GM19324 (cell line): ENCODE data around the gene ASMT.
"Not testable (repeated sequence)": the region's sequence is repeated elsewhere in the genome, so short reads cannot be mapped to it uniquely, and the experiment has no call there.

Experiments
- ATAC-seq: cut with Tn5 transposase; IDR thresholded peaks from one replicate; pipeline ENCODE4 v1.9.1; 2021; ENCODE audit warnings: mild to moderate bottlenecking, moderate library complexity; ENCODE audit not compliant: unreplicated experiment, low FRiP score

The ASMT gene

GRCh38 chrX:1646009-1646408, 31.1 kb downstream of the ASMT start:
- no peak for ATAC-seq

GRCh38 chrX:1649621-1650020, 34.8 kb downstream of the ASMT start:
- ATAC-seq = no peak

- ATAC-seq = not testable (repeated sequence)
Measured at GRCh38 chrX:1652011-1652811, 37.4 kb downstream of the ASMT start.

GRCh38 chrX:1656379-1656778, 41.5 kb downstream of the ASMT start:
- ATAC-seq = no peak

GRCh38 chrX:1657367-1658070, 42.7 kb downstream of the ASMT start:
- peak; percentile 39 for ATAC-seq

GRCh38 chrX:1658071-1658491, 43.2 kb downstream of the ASMT start:
- no peak for ATAC-seq

- ATAC-seq = no peak
Measured at GRCh38 chrX:1659664-1660461, 45.0 kb downstream of the ASMT start.

- peak; percentile 93 for ATAC-seq
Measured at GRCh38 chrX:1661048-1661921, 46.4 kb downstream of the ASMT start.

- no peak for ATAC-seq
Measured at GRCh38 chrX:1661922-1662221, 47.0 kb downstream of the ASMT start.

- no peak for ATAC-seq
Measured at GRCh38 chrX:1667566-1667965, 52.7 kb downstream of the ASMT start.

- ATAC-seq = no peak
Measured at GRCh38 chrX:1673337-1673736, 58.5 kb downstream of the ASMT start.

- ATAC-seq = no peak
Measured at GRCh38 chrX:1676866-1677265, 62.0 kb downstream of the ASMT start.

- ATAC-seq = no peak
Measured at GRCh38 chrX:1679238-1679637, 64.4 kb downstream of the ASMT start.

GRCh38 chrX:1681439-1681838, 66.6 kb downstream of the ASMT start:
- ATAC-seq = no peak

GRCh38 chrX:1681856-1682255, 67.0 kb downstream of the ASMT start:
- not testable (repeated sequence) for ATAC-seq

- not testable (repeated sequence) for ATAC-seq
Measured at GRCh38 chrX:1682501-1682900, 67.6 kb downstream of the ASMT start.

GRCh38 chrX:1684883-1685282, 70.0 kb downstream of the ASMT start:
- not testable (repeated sequence) for ATAC-seq

GRCh38 chrX:1685444-1685880, 70.6 kb downstream of the ASMT start:
- not testable (repeated sequence) for ATAC-seq

GRCh38 chrX:1686642-1687041, 71.8 kb downstream of the ASMT start:
- no peak for ATAC-seq
